Measurements from ENCODE around the gene TREX2. TPM values are rescaled to one million over a fixed set of nuclear protein-coding genes. Genes with fewer than 3 reads are reported as not detected.

TREX2 gene
- total and polyA plus RNA-seq, 2 experiments from 2014 or later: 0.81 to 1.7 TPM

- peaks cover 12% of the 10 kb centered on the region for H3K27me3 Mint-ChIP-seq (ENCODE audit: insufficient read depth, low read depth, poor library complexity)
- H3K4me3 ChIP-seq: no peak overlapping the region
- no peak overlapping the region for H3K27ac Mint-ChIP-seq
- no peak overlapping the region for H3K4me2 ChIP-seq
- no peaks in the 10 kb centered on the region; the same call in 1 of the 3 replicates for H3K9me3 Mint-ChIP-seq
- DNase-seq (ENCODE audit: low spot score): no peak
- no peaks in the 10 kb centered on the region for H3K79me2 ChIP-seq (replicated peaks; ENCODE audit: insufficient read depth)
- no peaks in the 10 kb centered on the region for H3K4me1 ChIP-seq (ENCODE audit: insufficient read depth)
- no peaks in the 10 kb centered on the region for H3K36me3 ChIP-seq (ENCODE audit: insufficient read depth)
- no peaks in the 10 kb centered on the region for H4K20me1 ChIP-seq (replicated peaks; ENCODE audit: insufficient read depth)
- no peak overlapping the region for H3K27ac ChIP-seq (ENCODE audit: low read depth)
- TF ChIP-seq ZNF331 (CRISPR knock-in tag; IDR thresholded peaks at IDR 0.05; ENCODE audit: low read depth): no peak
- no peak for TF ChIP-seq ETS1 (IDR thresholded peaks at IDR 0.05)
- no peak for TF ChIP-seq EZH2phosphoT487 (IDR thresholded peaks at IDR 0.05; ENCODE audit: unreplicated experiment)
- TF ChIP-seq POLR2AphosphoS5 (IDR thresholded peaks at IDR 0.05; ENCODE audit: low read depth): no peak
- no peak for TF ChIP-seq NANOG (IDR thresholded peaks at IDR 0.05; ENCODE audit: borderline replicate concordance)
- no peak for TF ChIP-seq REST (IDR thresholded peaks at IDR 0.05; ENCODE audit: unreplicated experiment)
- no peak for TF ChIP-seq CREB1 (CRISPR knock-in tag; IDR thresholded peaks at IDR 0.05; ENCODE audit: low read depth)
- TF ChIP-seq JUNB (IDR thresholded peaks at IDR 0.05; ENCODE audit: unreplicated experiment): no peak
- TF ChIP-seq EZH2 (IDR thresholded peaks at IDR 0.05; ENCODE audit: low read depth, unreplicated experiment): no peak
- no peak for TF ChIP-seq ZNF114 (CRISPR knock-in tag; IDR thresholded peaks at IDR 0.05)
- TF ChIP-seq STAT1 (IDR thresholded peaks at IDR 0.05; ENCODE audit: unreplicated experiment): no peak
- no peak for TF ChIP-seq CTCF (conservative IDR thresholded peaks at IDR 0.05; ENCODE audit: low read depth in 2 of 2)
- no peak for TF ChIP-seq ZNF462 (CRISPR knock-in tag; IDR thresholded peaks at IDR 0.05)
- peaks cover 4% of the 10 kb centered on the region; the same call in 2 of the 3 replicates for H3K4me1 Mint-ChIP-seq
- no peaks in the 10 kb centered on the region for H3K9me2 ChIP-seq (ENCODE audit: insufficient read depth)
- H2AFZ ChIP-seq: no peak overlapping the region
- 0 out of 2 replicates have a peak, but pooled peaks cover 6% of the 10 kb centered on the region for H3K27me3 ChIP-seq (ENCODE audit: insufficient read depth)
- H3F3A ChIP-seq (replicated peaks; ENCODE audit: low read depth): no peaks in the 10 kb centered on the region
- H3K36me3 Mint-ChIP-seq (ENCODE audit: low read depth): no peaks in the 10 kb centered on the region
- ATAC-seq: no peak
- no peak overlapping the region for H3K4me3 Mint-ChIP-seq
Measured at GRCh38 chrX:153406011-153406410, 39.8 kb downstream of the TREX2 start.

Data from GM23338 (cell line).